ENCODE results near the gene RNASEH2A.
"Not testable (repeated sequence)": the region's sequence is repeated elsewhere in the genome, so short reads cannot be mapped to it uniquely, and the experiment has no call there.

- TF ChIP-seq CTCF (IDR thresholded peaks at IDR 0.05; ENCODE audit: insufficient read depth, low read depth, low read length); EZH2 (IDR thresholded peaks at IDR 0.05; ENCODE audit: insufficient read depth, low read length): not testable (repeated sequence)
Observed at GRCh38 chr19:12817810-12818209, 11.4 kb downstream of the RNASEH2A start.

Data from astrocyte (in vitro differentiated cells and primary cell).